Pancreas (tissue), 10 donors: ENCODE measurements around the gene TSC22D3. TPM values are rescaled to one million over a fixed set of nuclear protein-coding genes. Genes with fewer than 3 reads are reported as not detected.

ENCODE experiments used
- ATAC-seq, 4 donors: fragments of 200-7000 bp; cut with Tn5 transposase; one replicate each; pipeline versions ENCODE4 v1.8.0 to v1.9.1; 2020; ENCODE audit warnings: mild to moderate bottlenecking in 4 of 4, moderate library complexity in 4 of 4
- DNase-seq, 6 donors: peaks; one replicate each; pipeline ENCODE4 v3.0.0-alpha.2; 2020
- FAIRE-seq: peaks from 2 replicates; lab custom pipeline; 2012; peaks lifted over from hg19 to GRCh38; lab: Jason Lieb, UNC
- H3K27ac ChIP-seq, 4 donors: fragments of 200-600 bp; sonication (generic); 1 replicate in 3 of 4; 2 replicates in 1 of 4; pipeline versions ENCODE4 v1.5.0 to v1.8.0; 2020
- H3K27me3 ChIP-seq, 4 donors: fragments of 200-600 bp; one replicate each; pipeline ENCODE4 v1.8.0; 2021
- H3K36me3 ChIP-seq, 3 donors: fragments of 200-600 bp; sonication (generic) in 1 of 3; one replicate each; pipeline versions ENCODE4 v1.5.0 to v1.8.0; 2020 to 2021
- H3K4me1 ChIP-seq, 3 donors: fragments of 200-600 bp; one replicate each; pipeline ENCODE4 v1.8.0; 2021
- H3K4me3 ChIP-seq, 4 donors: fragments of 200-600 bp; sonication (generic) in 2 of 4; one replicate each; pipeline versions ENCODE4 v1.5.0 to v1.8.0; 2020 to 2021
- H3K9me3 ChIP-seq, 4 donors: fragments of 200-600 bp; one replicate each; pipeline ENCODE4 v1.8.0; 2021
- CTCF ChIP-seq, 4 donors: fragments of 200-600 bp; sonication (generic) in 3 of 4; IDR thresholded peaks; one replicate each; pipeline versions ENCODE4 v1.5.0 to v1.8.0; 2021; ENCODE audit warnings: antibody characterized with exemption in 4 of 4
- WGBS, 2 donors: extraction: QIAGEN DNeasy Blood & Tissue Kit; methylation state at CpG; one replicate each; pipeline ENCODE4 v1.1.7; 2013; 5-methylcytosine and 5-hydroxymethylcytosine counted together
- intact Hi-C, 3 donors: fragments of 100-400 bp; cut with DNase I; formaldehyde crosslinking; loops; one replicate each; pipeline versions ENCODE4 v1.11.1 to v1.14.2; 2022
- polyA plus RNA-seq, 2 donors: library from polyadenylated mRNA; stranded (reverse); fragments of 200-250 nt; gene quantifications; one replicate each; pipeline ENCODE4 v1.2.3, GENCODE V29; 2013
- total RNA-seq, 6 donors: library from RNA; stranded (reverse); fragmentation: NEBNext Ultra II Directional in 4 of 6; extraction: Animal tissue kit (Norgen Biotek cat#: 25700) in 4 of 6; gene quantifications; one replicate each; pipeline versions ENCODE4 v1.2.1 to v1.2.4, GENCODE V29; 2021 to 2023
- donor health status: healthy with polysubstance abuse.
- donor health status: DM: no; HTN: no; CAD: no; lungs with moderate emphysema.
- donor health status: DM: no; HTN: no; CAD: no.
- donor health status: control.
- donor health status: control.
- donor health status: Bipolar disorder and iron deficiency.
- donor health status: DM: yes; HTN: yes; CAD: no.
- donor health status: DM: no; HTN: no; CAD: no.
- donor health status: DM: no; HTN: no; CAD: no.
- donor health status: DM: yes; HTN: yes; CAD: no.

Gene TSC22D3
- total and polyA plus RNA-seq, 8 donors, result 12.8 to 86.6 (median 47.3) TPM

- peaks cover 15 to 24% (median 19%) of the 10 kb centered on the region in 3 donors for H3K4me1 ChIP-seq
- no peak overlapping the region for H3K4me3 ChIP-seq
- no peak for DNase-seq
- H3K27me3 ChIP-seq, result peaks cover 0 to 4% (median 0%) of the 10 kb centered on the region in 4 donors
- intact Hi-C loops, result no loop called here
- H3K36me3 ChIP-seq, result no peaks in the 10 kb centered on the region
- no peak for TF ChIP-seq CTCF (IDR thresholded peaks at IDR 0.05)
- no peak for ATAC-seq
- H3K9me3 ChIP-seq, result no peaks in the 10 kb centered on the region
- no peak for FAIRE-seq
- no peak overlapping the region for H3K27ac ChIP-seq
- 79 to 95% methylated on average over 3 of the region's 3 CpGs for WGBS, 2 donors
These were observed 36.0 kb downstream of the TSC22D3 start for GRCh38 chrX:107739541-107739940.

- WGBS, 2 donors, result 67 to 76% methylated on average over 8 of the region's 8 CpGs
- intact Hi-C loops, result no loop called here
- Histone ChIP-seq H3K27me3 (peaks cover 0 to 4% (median 0%) of the 10 kb centered on the region in 4 donors), H3K27ac (peak overlapping the region in 2 of 4 donors; percentile 22 to 58), H3K4me1 (peaks cover 15 to 24% (median 21%) of the 10 kb centered on the region in 3 donors), H3K36me3 (no peaks in the 10 kb centered on the region), H3K9me3 (no peaks in the 10 kb centered on the region), H3K4me3 (no peak overlapping the region)
- FAIRE-seq, result no peak
- TF ChIP-seq CTCF (IDR thresholded peaks at IDR 0.05), result no peak
- no peak for ATAC-seq
- DNase-seq, result no peak
These were observed 36.8 kb downstream of the TSC22D3 start for GRCh38 chrX:107738768-107739167.

- ATAC-seq (peak in 1 of 4 donors; percentile 14), FAIRE-seq (no peak), DNase-seq (peak in 1 of 6 donors; percentile 54)
- Histone ChIP-seq H3K9me3 (no peaks in the 10 kb centered on the region), H3K4me1 (peaks cover 15 to 22% (median 18%) of the 10 kb centered on the region in 3 donors), H3K27ac (peak overlapping the region in 2 of 4 donors; percentile 22 to 58), H3K27me3 (peaks cover 0 to 4% (median 0%) of the 10 kb centered on the region in 4 donors), H3K4me3 (no peak overlapping the region), H3K36me3 (no peaks in the 10 kb centered on the region)
- intact Hi-C loops, result no loop called here
- TF ChIP-seq CTCF (IDR thresholded peaks at IDR 0.05), result no peak
- WGBS, 2 donors, result 52 to 63% methylated on average over 5 of the region's 5 CpGs
These were observed 37.3 kb downstream of the TSC22D3 start for GRCh38 chrX:107738272-107738671.

- Histone ChIP-seq H3K4me1 (peaks cover 10 to 15% (median 12%) of the 10 kb centered on the region in 3 donors), H3K27me3 (no peaks in the 10 kb centered on the region), H3K4me3 (no peak overlapping the region), H3K36me3 (no peaks in the 10 kb centered on the region), H3K9me3 (no peaks in the 10 kb centered on the region), H3K27ac (peak overlapping the region; percentile 22 to 58 (median 34))
- WGBS, 2 donors, result 31 to 35% methylated on average over 8 of the region's 8 CpGs
- FAIRE-seq (no peak), DNase-seq (peak in 2 of 6 donors; percentile 32 to 40), ATAC-seq (peak in 2 of 4 donors; percentile 3 to 6)
- TF ChIP-seq CTCF (IDR thresholded peaks at IDR 0.05), result no peak
- intact Hi-C loops, result no loop called here
These were observed 38.6 kb downstream of the TSC22D3 start for GRCh38 chrX:107736781-107737531.

GRCh38 chrX:107734646-107735045, 40.9 kb downstream of the TSC22D3 start:
- no peak for ATAC-seq
- no peaks in the 10 kb centered on the region for H3K36me3 ChIP-seq
- no peaks in the 10 kb centered on the region for H3K27me3 ChIP-seq
- peak overlapping the region in 1 of 4 donors; percentile 4 for H3K27ac ChIP-seq
- no peak for FAIRE-seq
- no peak overlapping the region for H3K4me3 ChIP-seq
- no peak for DNase-seq
- H3K4me1 ChIP-seq, result peaks cover 8 to 24% (median 11%) of the 10 kb centered on the region in 3 donors
- 34 to 54% methylated on average over 3 of the region's 3 CpGs for WGBS, 2 donors
- no peaks in the 10 kb centered on the region for H3K9me3 ChIP-seq
- intact Hi-C loops, result no loop called here
- TF ChIP-seq CTCF (IDR thresholded peaks at IDR 0.05), result no peak
